K562 (cell line): ENCODE results near the gene CUTA. TPM values are rescaled to one million over a fixed set of nuclear protein-coding genes. Genes with fewer than 3 reads are reported as not detected.

Experiments
- CBFA2T2 ChIP-seq: fragments of 450-650 bp; conservative IDR thresholded peaks from 2 replicates; pipeline ENCODE4 v1.6.1; 2017; ENCODE audit warnings: mild to moderate bottlenecking
- E2F4 ChIP-seq: sonication (generic); formaldehyde crosslinking; IDR thresholded peaks from 2 replicates; pipeline ENCODE4 v1.8.0; 2022; ENCODE audit warnings: mild to moderate bottlenecking, low read depth, missing genetic modification reagents
- JUND ChIP-seq, 2 experiments: IDR thresholded peaks; 2 replicates in 1 of 2; 3 replicates in 1 of 2; pipeline ENCODE4 v1.6.1; 2011; ENCODE audit warnings: borderline replicate concordance in 2 of 2, low read depth in 2 of 2, low read length in 2 of 2, improper control_type of control experiment in 1 of 2, missing biosample characterization in 1 of 2, missing genetic modification characterization in 1 of 2, missing genetic modification reagents in 1 of 2
- KHSRP ChIP-seq: fragments of 450-650 bp; IDR thresholded peaks from 2 replicates; pipeline ENCODE4 v1.6.1; 2017
- MBD2 ChIP-seq: sonication (generic); IDR thresholded peaks from 2 replicates; pipeline ENCODE4 v1.6.1; 2016; ENCODE audit warnings: low read depth, borderline replicate concordance
- MCM5 ChIP-seq: fragments of 450-650 bp; IDR thresholded peaks from 2 replicates; pipeline ENCODE4 v1.6.1; 2016; ENCODE audit warnings: low read depth
- MYNN ChIP-seq, 2 experiments: sonication (generic); formaldehyde crosslinking in 1 of 2; IDR thresholded peaks; 2 replicates each; pipeline versions ENCODE4 v1.5.0 to v1.6.1; 2016 to 2020; ENCODE audit warnings: antibody characterized with exemption in 1 of 2, missing genetic modification reagents in 1 of 2
- RB1 ChIP-seq: fragments of 450-650 bp; IDR thresholded peaks from 2 replicates; pipeline ENCODE4 v1.6.1; 2017; ENCODE audit warnings: low read depth, mild to moderate bottlenecking
- ZNF146 ChIP-seq: IDR thresholded peaks from one replicate; pipeline ENCODE4 v1.6.1; 2018; ENCODE audit warnings: missing compliant biosample characterization; ENCODE audit not compliant: unreplicated experiment
- ZNF75A ChIP-seq: fragments of 450-650 bp; formaldehyde crosslinking; IDR thresholded peaks from 2 replicates; pipeline ENCODE4 v1.4.0; 2020; ENCODE audit warnings: mild to moderate bottlenecking
- ZNF780A ChIP-seq: fragments of 250-450 bp; sonication (Bioruptor Pico); IDR thresholded peaks from 2 replicates; pipeline ENCODE4 v1.5.0; 2021; ENCODE audit warnings: mild to moderate bottlenecking
- polyA plus RNA-seq, 8 experiments: library from polyadenylated mRNA; depleted of rRNA in 4 of 8; stranded (reverse) in 5 of 8; unstranded in 3 of 8; fragments of >200 nt; fragmentation: Nextera tagmentation in 2 of 8; fragmentation: Illumina TruSeq in 1 of 8; extraction: Ambion mirVana in 2 of 8; extraction: Trizol in 1 of 8; gene quantifications; 2 replicates each; pipeline versions ENCODE4 v1.2.1 to v1.2.3, GENCODE V29; 2011 to 2014; ENCODE audit warnings: inconsistent platforms in 1 of 8, missing spikeins in 1 of 8
- total RNA-seq, 7 experiments: library from RNA; depleted of rRNA in 6 of 7; stranded (reverse); fragments of >200 nt in 6 of 7; fragmentation: Illumina TruSeq in 2 of 7; extraction: Trizol in 2 of 7; gene quantifications; 2 replicates each; pipeline versions ENCODE4 v1.2.1 to v1.2.3, GENCODE V29; 2011 to 2021; ENCODE audit warnings: low replicate concordance in 1 of 7
- TF ChIP-seq, protein P1 (sequence below): fragments of 450-650 bp; IDR thresholded peaks from 2 replicates; pipeline ENCODE4 v1.6.1; 2016; ENCODE audit warnings: mild to moderate bottlenecking, moderate library complexity
- TF ChIP-seq, protein P2 (sequence below), 2 experiments: IDR thresholded peaks; 2 replicates each; pipeline ENCODE4 v1.6.1; 2011; ENCODE audit warnings: borderline replicate concordance in 1 of 2, control low read depth in 1 of 2, low read depth in 1 of 2, low read length in 1 of 2, mild to moderate bottlenecking in 1 of 2, mixed read lengths in 1 of 2, moderate library complexity in 1 of 2; ENCODE audit not compliant: insufficient read depth in 1 of 2, insufficient read length in 1 of 2, poor library complexity in 1 of 2, severe bottlenecking in 1 of 2; ENCODE audit errors: extremely low read depth in 1 of 2

The CUTA gene
- total and polyA plus RNA-seq, 9 of the 15 experiments (the other 6 are each of a cell fraction or from before 2014, with no cell fraction given), result 166 to 682 (median 310) TPM

DNA sequence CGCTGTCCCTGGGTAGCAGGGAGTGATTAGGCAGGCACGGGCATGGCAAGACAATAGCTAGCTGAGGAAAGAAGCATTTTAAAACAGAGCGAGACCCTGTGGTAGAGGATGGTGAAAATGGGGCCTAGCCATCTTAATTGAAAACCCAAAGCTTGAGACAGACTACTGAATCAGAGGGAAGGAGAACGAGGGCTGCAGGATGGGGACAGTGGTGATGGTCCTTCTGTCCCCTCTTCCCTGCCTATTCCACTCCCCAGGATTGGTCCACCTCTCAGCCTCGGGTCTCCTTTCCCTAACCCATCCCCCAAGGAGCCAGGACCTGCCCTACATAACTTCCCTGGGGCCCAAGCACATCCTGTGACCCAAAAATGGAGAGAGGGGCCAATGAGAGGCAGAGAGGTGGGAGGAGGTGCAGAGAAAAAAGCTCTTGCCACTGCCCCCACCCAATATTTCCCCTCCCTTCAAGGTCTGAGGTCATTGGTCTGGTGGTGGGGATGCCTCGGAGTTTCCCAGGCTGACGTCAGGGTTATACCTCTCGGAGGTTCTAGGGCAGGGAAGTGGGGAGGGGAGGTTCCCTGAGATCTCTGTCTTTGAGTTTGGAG is 884 bp upstream of the CUTA start (continued):
- no peak for TF ChIP-seq E2F4 (CRISPR knock-in tag)
- TF ChIP-seq KHSRP, result 0 out of 2 replicates have a peak, but pooled peaks have one; percentile 7
- no peak for TF ChIP-seq ZNF146 (CRISPR knock-in tag)
- no peak for TF ChIP-seq MCM5
- TF ChIP-seq, protein P1, sequence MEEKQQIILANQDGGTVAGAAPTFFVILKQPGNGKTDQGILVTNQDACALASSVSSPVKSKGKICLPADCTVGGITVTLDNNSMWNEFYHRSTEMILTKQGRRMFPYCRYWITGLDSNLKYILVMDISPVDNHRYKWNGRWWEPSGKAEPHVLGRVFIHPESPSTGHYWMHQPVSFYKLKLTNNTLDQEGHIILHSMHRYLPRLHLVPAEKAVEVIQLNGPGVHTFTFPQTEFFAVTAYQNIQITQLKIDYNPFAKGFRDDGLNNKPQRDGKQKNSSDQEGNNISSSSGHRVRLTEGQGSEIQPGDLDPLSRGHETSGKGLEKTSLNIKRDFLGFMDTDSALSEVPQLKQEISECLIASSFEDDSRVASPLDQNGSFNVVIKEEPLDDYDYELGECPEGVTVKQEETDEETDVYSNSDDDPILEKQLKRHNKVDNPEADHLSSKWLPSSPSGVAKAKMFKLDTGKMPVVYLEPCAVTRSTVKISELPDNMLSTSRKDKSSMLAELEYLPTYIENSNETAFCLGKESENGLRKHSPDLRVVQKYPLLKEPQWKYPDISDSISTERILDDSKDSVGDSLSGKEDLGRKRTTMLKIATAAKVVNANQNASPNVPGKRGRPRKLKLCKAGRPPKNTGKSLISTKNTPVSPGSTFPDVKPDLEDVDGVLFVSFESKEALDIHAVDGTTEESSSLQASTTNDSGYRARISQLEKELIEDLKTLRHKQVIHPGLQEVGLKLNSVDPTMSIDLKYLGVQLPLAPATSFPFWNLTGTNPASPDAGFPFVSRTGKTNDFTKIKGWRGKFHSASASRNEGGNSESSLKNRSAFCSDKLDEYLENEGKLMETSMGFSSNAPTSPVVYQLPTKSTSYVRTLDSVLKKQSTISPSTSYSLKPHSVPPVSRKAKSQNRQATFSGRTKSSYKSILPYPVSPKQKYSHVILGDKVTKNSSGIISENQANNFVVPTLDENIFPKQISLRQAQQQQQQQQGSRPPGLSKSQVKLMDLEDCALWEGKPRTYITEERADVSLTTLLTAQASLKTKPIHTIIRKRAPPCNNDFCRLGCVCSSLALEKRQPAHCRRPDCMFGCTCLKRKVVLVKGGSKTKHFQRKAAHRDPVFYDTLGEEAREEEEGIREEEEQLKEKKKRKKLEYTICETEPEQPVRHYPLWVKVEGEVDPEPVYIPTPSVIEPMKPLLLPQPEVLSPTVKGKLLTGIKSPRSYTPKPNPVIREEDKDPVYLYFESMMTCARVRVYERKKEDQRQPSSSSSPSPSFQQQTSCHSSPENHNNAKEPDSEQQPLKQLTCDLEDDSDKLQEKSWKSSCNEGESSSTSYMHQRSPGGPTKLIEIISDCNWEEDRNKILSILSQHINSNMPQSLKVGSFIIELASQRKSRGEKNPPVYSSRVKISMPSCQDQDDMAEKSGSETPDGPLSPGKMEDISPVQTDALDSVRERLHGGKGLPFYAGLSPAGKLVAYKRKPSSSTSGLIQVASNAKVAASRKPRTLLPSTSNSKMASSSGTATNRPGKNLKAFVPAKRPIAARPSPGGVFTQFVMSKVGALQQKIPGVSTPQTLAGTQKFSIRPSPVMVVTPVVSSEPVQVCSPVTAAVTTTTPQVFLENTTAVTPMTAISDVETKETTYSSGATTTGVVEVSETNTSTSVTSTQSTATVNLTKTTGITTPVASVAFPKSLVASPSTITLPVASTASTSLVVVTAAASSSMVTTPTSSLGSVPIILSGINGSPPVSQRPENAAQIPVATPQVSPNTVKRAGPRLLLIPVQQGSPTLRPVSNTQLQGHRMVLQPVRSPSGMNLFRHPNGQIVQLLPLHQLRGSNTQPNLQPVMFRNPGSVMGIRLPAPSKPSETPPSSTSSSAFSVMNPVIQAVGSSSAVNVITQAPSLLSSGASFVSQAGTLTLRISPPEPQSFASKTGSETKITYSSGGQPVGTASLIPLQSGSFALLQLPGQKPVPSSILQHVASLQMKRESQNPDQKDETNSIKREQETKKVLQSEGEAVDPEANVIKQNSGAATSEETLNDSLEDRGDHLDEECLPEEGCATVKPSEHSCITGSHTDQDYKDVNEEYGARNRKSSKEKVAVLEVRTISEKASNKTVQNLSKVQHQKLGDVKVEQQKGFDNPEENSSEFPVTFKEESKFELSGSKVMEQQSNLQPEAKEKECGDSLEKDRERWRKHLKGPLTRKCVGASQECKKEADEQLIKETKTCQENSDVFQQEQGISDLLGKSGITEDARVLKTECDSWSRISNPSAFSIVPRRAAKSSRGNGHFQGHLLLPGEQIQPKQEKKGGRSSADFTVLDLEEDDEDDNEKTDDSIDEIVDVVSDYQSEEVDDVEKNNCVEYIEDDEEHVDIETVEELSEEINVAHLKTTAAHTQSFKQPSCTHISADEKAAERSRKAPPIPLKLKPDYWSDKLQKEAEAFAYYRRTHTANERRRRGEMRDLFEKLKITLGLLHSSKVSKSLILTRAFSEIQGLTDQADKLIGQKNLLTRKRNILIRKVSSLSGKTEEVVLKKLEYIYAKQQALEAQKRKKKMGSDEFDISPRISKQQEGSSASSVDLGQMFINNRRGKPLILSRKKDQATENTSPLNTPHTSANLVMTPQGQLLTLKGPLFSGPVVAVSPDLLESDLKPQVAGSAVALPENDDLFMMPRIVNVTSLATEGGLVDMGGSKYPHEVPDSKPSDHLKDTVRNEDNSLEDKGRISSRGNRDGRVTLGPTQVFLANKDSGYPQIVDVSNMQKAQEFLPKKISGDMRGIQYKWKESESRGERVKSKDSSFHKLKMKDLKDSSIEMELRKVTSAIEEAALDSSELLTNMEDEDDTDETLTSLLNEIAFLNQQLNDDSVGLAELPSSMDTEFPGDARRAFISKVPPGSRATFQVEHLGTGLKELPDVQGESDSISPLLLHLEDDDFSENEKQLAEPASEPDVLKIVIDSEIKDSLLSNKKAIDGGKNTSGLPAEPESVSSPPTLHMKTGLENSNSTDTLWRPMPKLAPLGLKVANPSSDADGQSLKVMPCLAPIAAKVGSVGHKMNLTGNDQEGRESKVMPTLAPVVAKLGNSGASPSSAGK, result no peak
- TF ChIP-seq RB1, result no peak
- TF ChIP-seq ZNF780A (CRISPR knock-in tag), result no peak
- peak; percentile 58; the same call in 1 of the 2 replicates for TF ChIP-seq ZNF75A
- TF ChIP-seq, protein P2, sequence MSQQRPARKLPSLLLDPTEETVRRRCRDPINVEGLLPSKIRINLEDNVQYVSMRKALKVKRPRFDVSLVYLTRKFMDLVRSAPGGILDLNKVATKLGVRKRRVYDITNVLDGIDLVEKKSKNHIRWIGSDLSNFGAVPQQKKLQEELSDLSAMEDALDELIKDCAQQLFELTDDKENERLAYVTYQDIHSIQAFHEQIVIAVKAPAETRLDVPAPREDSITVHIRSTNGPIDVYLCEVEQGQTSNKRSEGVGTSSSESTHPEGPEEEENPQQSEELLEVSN (IDR thresholded peaks at IDR 0.05; ENCODE audit: borderline replicate concordance in 1 of 2, extremely low read depth in 1 of 2, insufficient read depth in 1 of 2, insufficient read length in 1 of 2, low read depth in 1 of 2, low read length in 1 of 2, poor library complexity in 1 of 2, severe bottlenecking in 1 of 2), result peak in 1 of 2 experiments; percentile 13
- peak; percentile 92 for TF ChIP-seq JUND (IDR thresholded peaks at IDR 0.05; ENCODE audit: borderline replicate concordance, low read depth, low read length)
- TF ChIP-seq JUND (tag; IDR thresholded peaks at IDR 0.05; ENCODE audit: borderline replicate concordance, low read depth, low read length), result peak; percentile 84; the same call in 2 of the 3 replicates
- no peak for TF ChIP-seq MBD2
- TF ChIP-seq CBFA2T2, result no peak
- no peak for TF ChIP-seq MYNN (IDR thresholded peaks at IDR 0.05)
- TF ChIP-seq MYNN (CRISPR knock-in tag; IDR thresholded peaks at IDR 0.05), result no peak
